HG02759 (cell line): ENCODE results near the gene RNF111.
"Not testable (repeated sequence)": the region's sequence is repeated elsewhere in the genome, so short reads cannot be mapped to it uniquely, and the experiment has no call there.

Source experiments
- ATAC-seq: cut with Tn5 transposase; IDR thresholded peaks from one replicate; pipeline ENCODE4 v1.9.1; 2021; ENCODE audit warnings: mild to moderate bottlenecking, moderate library complexity; ENCODE audit not compliant: unreplicated experiment

RNF111 gene

GRCh38 chr15:59131456-59131855 is 144.0 kb downstream of the RNF111 start:
- ATAC-seq, result no peak

- ATAC-seq, result no peak
Measured at GRCh38 chr15:59131969-59132562, 144.6 kb downstream of the RNF111 start.

- ATAC-seq, result no peak
Measured at GRCh38 chr15:59133929-59134427, 146.5 kb downstream of the RNF111 start.

GRCh38 chr15:59137566-59137965 is 150.1 kb downstream of the RNF111 start:
- no peak for ATAC-seq

- peak; percentile 61 for ATAC-seq
Measured at GRCh38 chr15:59138243-59138642, 150.8 kb downstream of the RNF111 start.

GRCh38 chr15:59140422-59141226 is 153.2 kb downstream of the RNF111 start:
- no peak for ATAC-seq

GRCh38 chr15:59143281-59143680 is 155.8 kb downstream of the RNF111 start:
- ATAC-seq, result no peak

- not testable (repeated sequence) for ATAC-seq
Measured at GRCh38 chr15:59144594-59144993, 157.1 kb downstream of the RNF111 start.
